Neural cell (in vitro differentiated cells): Measurements from ENCODE around the gene TSPAN3. TPM values are rescaled to one million over a fixed set of nuclear protein-coding genes. Genes with fewer than 3 reads are reported as not detected.

Experiments
- H2AFZ ChIP-seq: fragments of 200-600, 300-800 bp; sonication (generic), shearing (Covaris generic); 2 replicates; pipeline ENCODE4 v1.6.0; 2014; ENCODE audit warnings: low read depth, mild to moderate bottlenecking, antibody characterized with exemption, low read length, moderate library complexity
- H3F3A ChIP-seq: fragments of 200-600 bp; shearing (Covaris generic); 2 replicates; pipeline ENCODE4 v1.6.1; 2016; ENCODE audit warnings: mild to moderate bottlenecking, moderate library complexity, mixed read lengths, antibody characterized with exemption, low read length; ENCODE audit not compliant: insufficient read depth, poor library complexity, severe bottlenecking
- H3K27ac ChIP-seq: fragments of 200-600, 300-800 bp; sonication (generic), shearing (Covaris generic); 2 replicates; pipeline ENCODE4 v1.5.1; 2014; ENCODE audit warnings: mild to moderate bottlenecking, low read length, moderate library complexity
- H3K27me3 ChIP-seq: fragments of 300-800, 200-600 bp; sonication (generic), shearing (Covaris generic); 2 replicates; pipeline ENCODE4 v1.6.0; 2014; ENCODE audit warnings: mild to moderate bottlenecking, low read depth, low read length, moderate library complexity; ENCODE audit not compliant: insufficient read depth
- H3K36me3 ChIP-seq: fragments of 300-800, 200-600 bp; sonication (generic), shearing (Covaris generic); 2 replicates; pipeline ENCODE4 v1.5.1; 2014; ENCODE audit warnings: mild to moderate bottlenecking, antibody characterized with exemption, low read length, moderate library complexity; ENCODE audit not compliant: insufficient read depth
- H3K4me2 ChIP-seq: fragments of 300-800, 200-600 bp; sonication (generic), shearing (Covaris generic); 2 replicates; pipeline ENCODE4 v1.6.0; 2014; ENCODE audit warnings: mild to moderate bottlenecking, low read length
- H3K4me3 ChIP-seq: fragments of 300-800, 200-600 bp; sonication (generic), shearing (Covaris generic); 2 replicates; pipeline ENCODE4 v1.5.1; 2014; ENCODE audit warnings: mild to moderate bottlenecking, low read length, moderate library complexity
- H3K79me2 ChIP-seq: fragments of 200-600 bp; shearing (Covaris generic); replicated peaks from 2 replicates; pipeline ENCODE4 v1.6.0; 2014; ENCODE audit warnings: mild to moderate bottlenecking, low read length, moderate library complexity; ENCODE audit not compliant: insufficient read depth
- H3K9ac ChIP-seq: fragments of 300-800, 200-600 bp; sonication (generic), shearing (Covaris generic); 2 replicates; pipeline ENCODE4 v1.6.1; 2016; ENCODE audit warnings: mild to moderate bottlenecking, low read length, mixed read lengths
- H3K9me2 ChIP-seq: fragments of 200-600 bp; shearing (Covaris generic); 2 replicates; pipeline ENCODE4 v1.6.1; 2016; ENCODE audit warnings: mild to moderate bottlenecking, low read length, mixed read lengths; ENCODE audit not compliant: insufficient read depth
- H3K9me3 ChIP-seq: fragments of 200-600, 300-800 bp; sonication (generic), shearing (Covaris generic); 2 replicates; pipeline ENCODE4 v1.6.1; 2016; ENCODE audit warnings: mild to moderate bottlenecking, mixed run types, low read length, moderate library complexity, mixed read lengths
- H4K20me1 ChIP-seq: fragments of 200-600 bp; shearing (Covaris generic); 2 replicates; pipeline ENCODE4 v1.6.1; 2016; ENCODE audit warnings: mild to moderate bottlenecking, mixed run types; ENCODE audit not compliant: insufficient read depth
- CTCF ChIP-seq: fragments of 450-650 bp; IDR thresholded peaks from 2 replicates; pipeline ENCODE4 v1.5.1; 2014; ENCODE audit warnings: antibody characterized with exemption, mild to moderate bottlenecking, moderate library complexity; ENCODE audit not compliant: poor library complexity, severe bottlenecking
- EP300 ChIP-seq: fragments of 450-650 bp; conservative IDR thresholded peaks from 2 replicates; pipeline ENCODE4 v1.6.1; 2014; ENCODE audit warnings: antibody characterized with exemption, mild to moderate bottlenecking, moderate library complexity; ENCODE audit not compliant: poor library complexity, severe bottlenecking
- EZH2 ChIP-seq: fragments of 200-600, 300-800 bp; shearing (Covaris generic), sonication (generic); IDR thresholded peaks from 2 replicates; pipeline ENCODE4 v1.6.1; 2014; ENCODE audit warnings: antibody characterized with exemption, low read length, borderline replicate concordance, mild to moderate bottlenecking; ENCODE audit not compliant: insufficient read depth, poor library complexity, severe bottlenecking
- MXI1 ChIP-seq: fragments of 450-650 bp; conservative IDR thresholded peaks from 2 replicates; pipeline ENCODE4 v1.6.1; 2014; ENCODE audit warnings: antibody characterized with exemption, mild to moderate bottlenecking; ENCODE audit not compliant: poor library complexity, severe bottlenecking
- POLR2AphosphoS5 ChIP-seq: IDR thresholded peaks from 2 replicates; pipeline ENCODE4 v1.6.1; 2012
- RAD21 ChIP-seq: fragments of 450-650 bp; conservative IDR thresholded peaks from 2 replicates; pipeline ENCODE4 v1.6.1; 2014; ENCODE audit warnings: antibody characterized with exemption, mild to moderate bottlenecking, moderate library complexity
- REST ChIP-seq: IDR thresholded peaks from 2 replicates; pipeline ENCODE4 v1.6.1; 2012; ENCODE audit warnings: borderline replicate concordance
- SMC3 ChIP-seq: fragments of 450-650 bp; conservative IDR thresholded peaks from 2 replicates; pipeline ENCODE4 v1.6.1; 2014; ENCODE audit warnings: antibody characterized with exemption, mild to moderate bottlenecking, moderate library complexity; ENCODE audit not compliant: poor library complexity
- TAF1 ChIP-seq: IDR thresholded peaks from 2 replicates; pipeline ENCODE4 v1.6.1; 2012; ENCODE audit warnings: low read depth
- polyA plus RNA-seq: library from polyadenylated mRNA; depleted of rRNA; stranded (reverse); fragments of >200 nt; gene quantifications from 2 replicates; pipeline ENCODE4 v1.2.3, GENCODE V29; 2014

TSPAN3 gene
- polyA plus RNA-seq, 1 donor from 2014 or later: 815 TPM

DNA sequence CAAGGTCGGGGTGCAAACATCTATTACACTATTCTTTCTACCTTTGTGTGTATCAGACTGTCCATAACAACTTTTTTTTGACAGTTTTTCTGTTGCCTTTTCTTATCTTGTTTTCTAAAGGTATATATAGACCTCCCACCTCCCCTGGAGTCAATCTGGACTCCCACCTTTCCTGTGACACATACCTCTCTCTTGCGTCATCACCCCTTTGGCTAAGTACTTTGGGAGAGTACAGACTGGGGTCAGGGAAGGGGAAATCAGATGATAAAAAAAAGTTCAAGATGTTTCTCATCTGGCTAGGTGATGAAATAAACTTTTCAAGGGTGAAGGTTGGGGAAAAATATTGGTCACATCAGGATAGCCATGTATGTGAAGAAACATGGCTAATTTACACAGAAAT lies 17.2 kb downstream of the TSPAN3 start:
- no peak for TF ChIP-seq TAF1
- TF ChIP-seq EP300: no peak
- no peak for TF ChIP-seq SMC3
- no peak for TF ChIP-seq EZH2
- TF ChIP-seq CTCF: no peak
- TF ChIP-seq REST: no peak
- no peak for TF ChIP-seq RAD21
- no peak for TF ChIP-seq MXI1
- no peak for TF ChIP-seq POLR2AphosphoS5
- Histone ChIP-seq H2AFZ (no peak overlapping the region), H3K79me2 (peaks cover 16% of the 10 kb centered on the region), H3K4me3 (no peak overlapping the region), H3K9me3 (no peaks in the 10 kb centered on the region), H3K36me3 (peaks cover 5% of the 10 kb centered on the region), H3K9me2 (no peaks in the 10 kb centered on the region), H3K9ac (no peak overlapping the region), H3K27ac (no peak overlapping the region), H3K27me3 (no peaks in the 10 kb centered on the region), H4K20me1 (no peaks in the 10 kb centered on the region), H3K4me2 (no peak overlapping the region), H3F3A (no peaks in the 10 kb centered on the region)

- TF ChIP-seq POLR2AphosphoS5 (no peak), CTCF (no peak), SMC3 (no peak), RAD21 (no peak), TAF1 (no peak), EZH2 (no peak), REST (no peak)
Measured at GRCh38 chr15:77052556-77052955, 18.4 kb downstream of the TSPAN3 start.

More at GRCh38 chr15:77052556-77052955, 18.4 kb downstream of the TSPAN3 start:
- Histone ChIP-seq H3K79me2 (peaks cover 11% of the 10 kb centered on the region), H2AFZ (no peak overlapping the region), H3K27ac (no peak overlapping the region), H3K4me3 (no peak overlapping the region), H3K9me2 (no peaks in the 10 kb centered on the region), H4K20me1 (no peaks in the 10 kb centered on the region), H3K9ac (no peak overlapping the region), H3K36me3 (peaks cover 5% of the 10 kb centered on the region), H3K4me2 (no peak overlapping the region), H3F3A (no peaks in the 10 kb centered on the region), H3K9me3 (no peaks in the 10 kb centered on the region), H3K27me3 (no peaks in the 10 kb centered on the region)
